ENCODE measurements around the gene RGL1. TPM values are rescaled to one million over a fixed set of nuclear protein-coding genes. Genes with fewer than 3 reads are reported as not detected.

The RGL1 gene
- total RNA-seq, 1 experiment from 2014 or later, result 2.1 TPM

DNA sequence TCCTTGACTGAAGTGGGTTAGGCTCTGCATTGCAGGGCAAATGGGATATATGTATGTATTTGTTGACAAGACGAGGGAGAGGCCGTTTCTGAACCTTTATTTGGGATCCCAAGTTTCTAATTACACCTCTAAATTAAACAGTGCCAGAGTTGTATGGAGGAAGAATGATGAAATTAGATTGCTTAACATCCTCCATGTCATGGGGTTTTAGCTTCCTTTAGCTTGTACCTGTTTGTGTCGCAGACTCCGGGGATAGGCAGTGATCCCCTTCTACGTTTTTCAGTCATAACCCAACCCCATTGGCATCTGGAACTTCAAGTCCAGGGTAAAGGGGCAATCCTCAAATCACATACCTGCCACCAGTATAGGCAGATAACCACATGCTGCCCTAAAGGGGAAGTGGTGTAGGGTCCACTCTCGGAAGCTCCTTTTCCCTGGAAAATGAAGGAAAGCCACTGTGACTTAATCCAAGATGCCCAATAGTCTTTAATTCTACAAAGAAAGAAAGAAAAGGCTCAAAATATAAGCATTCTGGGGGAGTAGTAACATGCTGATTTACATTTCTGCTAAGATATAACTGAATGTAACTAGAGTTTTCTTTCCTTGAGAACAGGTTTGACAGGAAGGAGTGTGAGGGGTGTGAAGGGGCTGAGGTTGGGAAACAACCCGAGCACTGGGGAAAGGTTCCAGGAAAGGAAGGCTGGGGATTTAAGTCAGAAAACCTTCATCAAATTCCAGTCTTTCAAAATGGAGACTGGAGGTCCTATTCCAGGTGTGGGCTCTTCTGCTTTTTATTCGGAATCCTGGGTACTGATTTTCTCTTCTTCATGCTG is 77.6 kb downstream of the RGL1 start:
- Mint-ChIP-seq H3K4me3 (ENCODE audit: unreplicated experiment) (no peak overlapping the region), H3K36me3 (ENCODE audit: insufficient read depth, unreplicated experiment) (peaks cover 2% of the 10 kb centered on the region), H3K4me1 (ENCODE audit: insufficient read depth, unreplicated experiment) (peaks cover 15% of the 10 kb centered on the region), H3K27me3 (ENCODE audit: insufficient read depth, unreplicated experiment) (no peaks in the 10 kb centered on the region), H3K27ac (ENCODE audit: low read depth, unreplicated experiment) (no peak overlapping the region), H3K9me3 (ENCODE audit: unreplicated experiment) (no peaks in the 10 kb centered on the region)
- CTCF ChIA-PET, result interaction anchor here (0.8 to 1.9 kb wide), 3 partner anchors 10 to 209 kb away, joined by 4 to 6 read pairs (median 6); no protein-coding TSS in a partner anchor
- peak; percentile 39 for DNase-seq (ENCODE audit: unreplicated experiment)
- intact Hi-C loops (cut with micrococcal nuclease), result no loop called here
- no TSS peak for BruUV-seq (replicated peaks)
- POLR2A ChIA-PET, result interaction anchor here (1.0 to 1.3 kb wide), 3 partner anchors 8 to 101 kb away, joined by 3 to 8 read pairs (median 3); no protein-coding TSS in a partner anchor
- TF ChIP-seq, protein P1, sequence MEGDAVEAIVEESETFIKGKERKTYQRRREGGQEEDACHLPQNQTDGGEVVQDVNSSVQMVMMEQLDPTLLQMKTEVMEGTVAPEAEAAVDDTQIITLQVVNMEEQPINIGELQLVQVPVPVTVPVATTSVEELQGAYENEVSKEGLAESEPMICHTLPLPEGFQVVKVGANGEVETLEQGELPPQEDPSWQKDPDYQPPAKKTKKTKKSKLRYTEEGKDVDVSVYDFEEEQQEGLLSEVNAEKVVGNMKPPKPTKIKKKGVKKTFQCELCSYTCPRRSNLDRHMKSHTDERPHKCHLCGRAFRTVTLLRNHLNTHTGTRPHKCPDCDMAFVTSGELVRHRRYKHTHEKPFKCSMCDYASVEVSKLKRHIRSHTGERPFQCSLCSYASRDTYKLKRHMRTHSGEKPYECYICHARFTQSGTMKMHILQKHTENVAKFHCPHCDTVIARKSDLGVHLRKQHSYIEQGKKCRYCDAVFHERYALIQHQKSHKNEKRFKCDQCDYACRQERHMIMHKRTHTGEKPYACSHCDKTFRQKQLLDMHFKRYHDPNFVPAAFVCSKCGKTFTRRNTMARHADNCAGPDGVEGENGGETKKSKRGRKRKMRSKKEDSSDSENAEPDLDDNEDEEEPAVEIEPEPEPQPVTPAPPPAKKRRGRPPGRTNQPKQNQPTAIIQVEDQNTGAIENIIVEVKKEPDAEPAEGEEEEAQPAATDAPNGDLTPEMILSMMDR (IDR thresholded peaks at IDR 0.05; ENCODE audit: unreplicated experiment), result no peak

DNA sequence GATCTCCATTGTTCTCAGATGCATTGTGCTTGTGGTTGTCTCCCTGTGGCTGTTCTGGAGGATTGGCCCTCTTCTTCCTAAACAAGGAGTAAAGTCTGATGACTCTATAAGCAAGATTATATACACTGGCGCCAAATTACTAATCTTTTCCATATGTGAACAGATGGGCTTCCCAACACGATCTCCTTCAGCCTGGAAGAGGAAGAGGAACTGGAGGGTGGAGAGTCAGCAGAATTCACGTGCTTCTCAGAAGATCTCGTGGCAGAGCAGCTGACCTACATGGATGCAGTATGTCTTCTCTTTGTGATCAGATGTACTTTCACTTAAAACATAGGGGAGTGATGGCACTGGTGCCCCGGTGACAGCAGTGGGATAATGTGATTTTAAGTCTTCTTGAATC is 78.7 kb downstream of the RGL1 start:
- H3K27me3 Mint-ChIP-seq (ENCODE audit: insufficient read depth, unreplicated experiment), result no peaks in the 10 kb centered on the region
- peaks cover 13% of the 10 kb centered on the region for H3K4me1 Mint-ChIP-seq (ENCODE audit: insufficient read depth, unreplicated experiment)
- no TSS peak for BruUV-seq (replicated peaks)
- TF ChIP-seq, protein P1 (IDR thresholded peaks at IDR 0.05; ENCODE audit: unreplicated experiment), result no peak
- no peak overlapping the region for H3K27ac Mint-ChIP-seq (ENCODE audit: low read depth, unreplicated experiment)
- H3K9me3 Mint-ChIP-seq (ENCODE audit: unreplicated experiment), result no peaks in the 10 kb centered on the region
- POLR2A ChIA-PET, result no interaction called here
- H3K4me3 Mint-ChIP-seq (ENCODE audit: unreplicated experiment), result no peak overlapping the region
- no peak for DNase-seq (ENCODE audit: unreplicated experiment)
- intact Hi-C loops (cut with micrococcal nuclease), result no loop called here
- CTCF ChIA-PET, result interaction anchor here (1.2 kb wide), 1 partner anchor 198 kb away, joined by 3 read pairs; no protein-coding TSS in a partner anchor
- H3K36me3 Mint-ChIP-seq (ENCODE audit: insufficient read depth, unreplicated experiment), result peaks cover 4% of the 10 kb centered on the region

DNA sequence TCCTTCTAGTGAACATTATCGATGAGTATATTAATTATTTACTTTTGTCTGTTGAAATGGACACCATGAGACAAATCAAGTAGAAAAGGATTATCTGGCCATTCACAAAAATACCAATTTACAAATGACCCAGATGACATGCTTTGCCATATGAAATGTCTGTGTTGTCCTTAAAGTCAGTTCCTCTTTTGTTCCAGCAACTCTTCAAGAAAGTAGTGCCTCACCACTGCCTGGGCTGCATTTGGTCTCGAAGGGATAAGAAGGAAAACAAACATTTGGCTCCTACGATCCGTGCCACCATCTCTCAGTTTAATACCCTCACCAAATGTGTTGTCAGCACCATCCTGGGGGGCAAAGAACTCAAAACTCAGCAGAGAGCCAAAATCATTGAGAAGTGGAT is 79.6 kb downstream of the RGL1 start:
- H3K4me1 Mint-ChIP-seq (ENCODE audit: insufficient read depth, unreplicated experiment), result peaks cover 13% of the 10 kb centered on the region
- intact Hi-C loops (cut with micrococcal nuclease), result no loop called here
- no peak overlapping the region for H3K27ac Mint-ChIP-seq (ENCODE audit: low read depth, unreplicated experiment)
- TF ChIP-seq, protein P1 (IDR thresholded peaks at IDR 0.05; ENCODE audit: unreplicated experiment), result no peak
- no peak overlapping the region for H3K4me3 Mint-ChIP-seq (ENCODE audit: unreplicated experiment)
- CTCF ChIA-PET, result interaction anchor here (0.5 to 1.2 kb wide), 3 partner anchors 199 to 467 kb away, joined by 3 read pairs; no protein-coding TSS in a partner anchor
- H3K27me3 Mint-ChIP-seq (ENCODE audit: insufficient read depth, unreplicated experiment), result no peaks in the 10 kb centered on the region
- POLR2A ChIA-PET, result no interaction called here
- H3K36me3 Mint-ChIP-seq (ENCODE audit: insufficient read depth, unreplicated experiment), result peaks cover 4% of the 10 kb centered on the region
- DNase-seq (ENCODE audit: unreplicated experiment), result no peak
- BruUV-seq (replicated peaks), result no TSS peak
- H3K9me3 Mint-ChIP-seq (ENCODE audit: unreplicated experiment), result no peaks in the 10 kb centered on the region

DNA sequence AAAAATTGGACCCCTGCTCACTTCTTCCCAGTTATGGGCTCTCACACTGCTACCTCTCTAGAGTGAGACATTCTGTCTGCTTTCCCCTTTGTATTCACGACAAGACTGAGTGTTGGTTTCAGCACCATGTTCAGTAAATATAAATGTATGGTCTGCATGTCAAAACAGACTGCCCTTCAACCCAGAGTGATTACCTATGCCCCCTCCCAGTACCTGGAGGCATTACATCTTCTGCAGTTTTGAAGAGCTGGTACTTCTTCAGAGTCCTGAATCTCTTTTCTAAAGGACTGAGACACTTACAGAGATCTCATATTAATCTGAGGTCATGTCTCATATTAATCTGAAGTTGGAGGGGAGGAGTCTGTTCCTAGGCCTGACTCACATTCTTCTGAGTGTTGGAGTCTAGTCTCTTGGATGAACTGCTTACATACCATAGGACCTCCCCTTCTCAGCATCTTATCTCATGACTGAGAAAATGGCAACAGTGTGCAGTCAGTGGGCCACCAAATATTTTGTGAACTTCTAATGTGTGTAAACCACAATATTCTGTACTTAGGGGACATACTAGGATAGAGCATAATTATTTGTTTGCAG is 80.3 kb downstream of the RGL1 start:
- H3K27me3 Mint-ChIP-seq (ENCODE audit: insufficient read depth, unreplicated experiment), result no peaks in the 10 kb centered on the region
- TF ChIP-seq, protein P1 (IDR thresholded peaks at IDR 0.05; ENCODE audit: unreplicated experiment), result no peak
- H3K4me1 Mint-ChIP-seq (ENCODE audit: insufficient read depth, unreplicated experiment), result peaks cover 13% of the 10 kb centered on the region
- no peak overlapping the region for H3K4me3 Mint-ChIP-seq (ENCODE audit: unreplicated experiment)
- DNase-seq (ENCODE audit: unreplicated experiment), result no peak
- H3K36me3 Mint-ChIP-seq (ENCODE audit: insufficient read depth, unreplicated experiment), result peaks cover 4% of the 10 kb centered on the region
- CTCF ChIA-PET, result interaction anchor here (0.6 kb wide), 1 partner anchor 1461 kb away, joined by 3 read pairs; no protein-coding TSS in a partner anchor
- intact Hi-C loops (cut with micrococcal nuclease), result no loop called here
- no peak overlapping the region for H3K27ac Mint-ChIP-seq (ENCODE audit: low read depth, unreplicated experiment)
- H3K9me3 Mint-ChIP-seq (ENCODE audit: unreplicated experiment), result no peaks in the 10 kb centered on the region
- no TSS peak for BruUV-seq (replicated peaks)
- POLR2A ChIA-PET, result no interaction called here

All from MCF 10A (cell line).